MM.1S (cell line): ENCODE results near the gene GNG12.

ENCODE experiments used
- CTCF ChIP-seq: fragments of 300-600 bp; sonication (generic); IDR thresholded peaks from 2 replicates; pipeline ENCODE4 v1.5.1; 2016; ENCODE audit warnings: antibody characterized with exemption, low read length, mixed read lengths
- EZH2 ChIP-seq: fragments of 300-600 bp; sonication (generic); optimal IDR thresholded peaks from 2 replicates; pipeline ENCODE3; 2017; ENCODE audit warnings: low read depth, mild to moderate bottlenecking, antibody characterized with exemption, low read length, mixed read lengths
- EZH2phosphoT487 ChIP-seq: fragments of 300-600 bp; sonication (generic); IDR thresholded peaks from 2 replicates; pipeline ENCODE4 v1.6.1; 2018; ENCODE audit warnings: antibody characterized with exemption, low read length

GRCh38 chr1:67676946-67677345 is 156.3 kb downstream of the GNG12 start:
- no peak for TF ChIP-seq CTCF
- TF ChIP-seq EZH2phosphoT487 = no peak
- TF ChIP-seq EZH2 = no peak
